Keratinocyte (primary cell): ENCODE results near the gene ARMC9.
"Not testable (repeated sequence)": the region's sequence is repeated elsewhere in the genome, so short reads cannot be mapped to it uniquely, and the experiment has no call there.

Source experiments
- EZH2 ChIP-seq: IDR thresholded peaks from one replicate; pipeline ENCODE4 v1.6.1; 2012; ENCODE audit warnings: inconsistent platforms, mild to moderate bottlenecking, low read length, moderate library complexity
- TF ChIP-seq, protein P1 (sequence below), 3 experiments: IDR thresholded peaks in 1 of 3; conservative IDR thresholded peaks in 1 of 3; optimal IDR thresholded peaks in 1 of 3; 2 replicates in 2 of 3; 3 replicates in 1 of 3; pipeline versions ENCODE3 to v1.5.1; 2011; ENCODE audit warnings: low read length in 3 of 3, mild to moderate bottlenecking in 3 of 3, moderate library complexity in 2 of 3, control low read depth in 1 of 3, inconsistent platforms in 1 of 3; ENCODE audit not compliant: insufficient read depth in 2 of 3; ENCODE audit errors: extremely low read depth in 1 of 3

GRCh38 chr2:231197196-231197595, 1.2 kb upstream of the ARMC9 start:
- TF ChIP-seq, protein P1, sequence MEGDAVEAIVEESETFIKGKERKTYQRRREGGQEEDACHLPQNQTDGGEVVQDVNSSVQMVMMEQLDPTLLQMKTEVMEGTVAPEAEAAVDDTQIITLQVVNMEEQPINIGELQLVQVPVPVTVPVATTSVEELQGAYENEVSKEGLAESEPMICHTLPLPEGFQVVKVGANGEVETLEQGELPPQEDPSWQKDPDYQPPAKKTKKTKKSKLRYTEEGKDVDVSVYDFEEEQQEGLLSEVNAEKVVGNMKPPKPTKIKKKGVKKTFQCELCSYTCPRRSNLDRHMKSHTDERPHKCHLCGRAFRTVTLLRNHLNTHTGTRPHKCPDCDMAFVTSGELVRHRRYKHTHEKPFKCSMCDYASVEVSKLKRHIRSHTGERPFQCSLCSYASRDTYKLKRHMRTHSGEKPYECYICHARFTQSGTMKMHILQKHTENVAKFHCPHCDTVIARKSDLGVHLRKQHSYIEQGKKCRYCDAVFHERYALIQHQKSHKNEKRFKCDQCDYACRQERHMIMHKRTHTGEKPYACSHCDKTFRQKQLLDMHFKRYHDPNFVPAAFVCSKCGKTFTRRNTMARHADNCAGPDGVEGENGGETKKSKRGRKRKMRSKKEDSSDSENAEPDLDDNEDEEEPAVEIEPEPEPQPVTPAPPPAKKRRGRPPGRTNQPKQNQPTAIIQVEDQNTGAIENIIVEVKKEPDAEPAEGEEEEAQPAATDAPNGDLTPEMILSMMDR (optimal IDR thresholded peaks at IDR 0.05 in 1 of 3, IDR thresholded peaks at IDR 0.05 in 1 of 3, conservative IDR thresholded peaks at IDR 0.05 in 1 of 3; ENCODE audit: extremely low read depth in 1 of 3, insufficient read depth in 2 of 3, low read length in 3 of 3), result not testable (repeated sequence)
- not testable (repeated sequence) for TF ChIP-seq EZH2
